Measurements from ENCODE around the gene IP6K2.

IP6K2 gene

GRCh38 chr3:48686538-48687219 is 30.3 kb downstream of the IP6K2 start:
- peak overlapping the region; percentile 64 for H3K4me3 ChIP-seq (ENCODE audit: low read length)
- DNase-seq (ENCODE audit: low read depth) = no peak
- TF ChIP-seq CTCF (conservative IDR thresholded peaks at IDR 0.05; ENCODE audit: low read depth, low read length) = no peak

GRCh38 chr3:48685603-48686511 is 31.2 kb downstream of the IP6K2 start, which contains the start of gene NCKIPSD:
NCKIPSD (minus strand) TSS chr3:48685915; CDS start chr3:48685807, 108 bp downstream.
- peak; percentile 76 for TF ChIP-seq CTCF (conservative IDR thresholded peaks at IDR 0.05; ENCODE audit: low read depth, low read length)
- H3K4me3 ChIP-seq (ENCODE audit: low read length) = peak within 1 kb of the TSS; percentile 64
- peak; percentile 32 for DNase-seq (ENCODE audit: low read depth)

DNA sequence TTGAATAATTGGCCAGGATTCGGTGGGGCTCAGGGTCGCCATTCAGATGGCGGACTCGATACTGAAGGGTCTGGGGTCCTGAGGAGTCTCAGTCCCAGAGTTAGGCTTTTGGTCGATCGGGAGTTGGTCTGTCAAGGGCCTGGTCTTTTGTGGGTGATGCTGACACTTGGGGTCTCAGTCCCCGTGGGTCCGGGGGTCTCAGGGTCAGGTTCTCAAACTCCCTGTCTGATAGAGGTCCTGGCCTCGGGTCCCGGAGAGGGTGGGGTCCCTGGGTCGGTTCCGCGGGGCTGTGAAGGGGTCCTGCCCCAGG is 31.8 kb downstream of the IP6K2 start:
- DNase-seq (ENCODE audit: low read depth) = no peak
- H3K4me3 ChIP-seq (ENCODE audit: low read length) = peak overlapping the region; percentile 64
- no peak for TF ChIP-seq CTCF (conservative IDR thresholded peaks at IDR 0.05; ENCODE audit: low read depth, low read length)

GRCh38 chr3:48684480-48685143 is 32.4 kb downstream of the IP6K2 start:
- no peak for DNase-seq (ENCODE audit: low read depth)
- H3K4me3 ChIP-seq (ENCODE audit: low read length) = peak overlapping the region; percentile 64
- TF ChIP-seq CTCF (conservative IDR thresholded peaks at IDR 0.05; ENCODE audit: low read depth, low read length) = no peak

DNA sequence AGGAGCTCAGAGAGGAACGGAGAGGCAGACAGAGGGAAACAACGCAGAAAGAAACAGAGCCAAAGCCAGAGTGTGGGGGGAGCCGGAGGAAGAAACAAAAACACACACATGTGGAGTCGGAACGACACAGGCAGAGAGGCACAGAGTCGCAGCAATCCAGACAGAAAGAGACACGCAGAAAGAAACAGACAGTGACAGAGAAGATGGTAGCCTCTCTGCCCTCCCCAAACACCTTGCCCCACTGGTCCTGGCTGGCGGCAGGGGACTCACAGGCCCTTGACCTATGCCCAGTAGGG is 33.0 kb downstream of the IP6K2 start:
- TF ChIP-seq CTCF (conservative IDR thresholded peaks at IDR 0.05; ENCODE audit: low read depth, low read length) = no peak
- H3K4me3 ChIP-seq (ENCODE audit: low read length) = no peak overlapping the region
- DNase-seq (ENCODE audit: low read depth) = no peak

- H3K4me3 ChIP-seq (ENCODE audit: low read length) = no peak overlapping the region
- TF ChIP-seq CTCF (conservative IDR thresholded peaks at IDR 0.05; ENCODE audit: low read depth, low read length) = no peak
- no peak for DNase-seq (ENCODE audit: low read depth)
These were observed 34.2 kb downstream of the IP6K2 start for GRCh38 chr3:48682786-48683185.

Data from retinal pigment epithelial cell (primary cell).